Measurements from ENCODE around the gene CFAP97D1. TPM values are rescaled to one million over a fixed set of nuclear protein-coding genes. Genes with fewer than 3 reads are reported as not detected.

Gene CFAP97D1
- total and polyA plus RNA-seq, 2 experiments from 2014 or later = 0.07 to 0.10 TPM

DNA sequence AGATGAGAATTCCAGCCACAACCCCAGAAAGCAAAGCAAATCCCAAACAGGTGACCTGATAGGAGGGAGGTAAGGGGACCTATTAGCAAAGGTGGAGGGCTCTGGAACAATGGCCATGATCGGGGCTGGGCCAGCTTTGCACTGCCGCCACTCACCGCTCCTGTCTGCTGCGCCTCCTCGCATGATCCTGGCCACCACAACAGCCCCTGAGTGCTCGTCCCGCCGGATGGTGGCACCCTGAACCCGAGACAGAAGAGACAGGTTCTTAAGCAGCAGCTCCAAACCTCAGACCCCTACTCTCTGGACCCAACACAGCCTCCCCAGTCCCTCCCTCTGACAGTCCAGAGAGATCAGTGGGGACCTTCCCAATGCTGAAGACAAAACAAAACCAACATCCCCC, 47.4 kb downstream of the CFAP97D1 start:
- H3K4me3 ChIP-seq = no peak overlapping the region
- H3K79me2 ChIP-seq (replicated peaks; ENCODE audit: insufficient read depth) = no peaks in the 10 kb centered on the region
- Mint-ChIP-seq H3K36me3 (ENCODE audit: low read depth) (peaks cover 7% of the 10 kb centered on the region; the same call in 2 of the 3 replicates), H3K4me3 (no peak overlapping the region), H3K9me3 (no peaks in the 10 kb centered on the region), H3K27me3 (ENCODE audit: insufficient read depth, low read depth, poor library complexity) (peaks cover 13% of the 10 kb centered on the region), H3K27ac (no peak overlapping the region), H3K4me1 (peaks cover 18% of the 10 kb centered on the region)
- no peak for TF ChIP-seq POLR2AphosphoS5 (IDR thresholded peaks at IDR 0.05; ENCODE audit: low read depth)
- TF ChIP-seq, protein P1, sequence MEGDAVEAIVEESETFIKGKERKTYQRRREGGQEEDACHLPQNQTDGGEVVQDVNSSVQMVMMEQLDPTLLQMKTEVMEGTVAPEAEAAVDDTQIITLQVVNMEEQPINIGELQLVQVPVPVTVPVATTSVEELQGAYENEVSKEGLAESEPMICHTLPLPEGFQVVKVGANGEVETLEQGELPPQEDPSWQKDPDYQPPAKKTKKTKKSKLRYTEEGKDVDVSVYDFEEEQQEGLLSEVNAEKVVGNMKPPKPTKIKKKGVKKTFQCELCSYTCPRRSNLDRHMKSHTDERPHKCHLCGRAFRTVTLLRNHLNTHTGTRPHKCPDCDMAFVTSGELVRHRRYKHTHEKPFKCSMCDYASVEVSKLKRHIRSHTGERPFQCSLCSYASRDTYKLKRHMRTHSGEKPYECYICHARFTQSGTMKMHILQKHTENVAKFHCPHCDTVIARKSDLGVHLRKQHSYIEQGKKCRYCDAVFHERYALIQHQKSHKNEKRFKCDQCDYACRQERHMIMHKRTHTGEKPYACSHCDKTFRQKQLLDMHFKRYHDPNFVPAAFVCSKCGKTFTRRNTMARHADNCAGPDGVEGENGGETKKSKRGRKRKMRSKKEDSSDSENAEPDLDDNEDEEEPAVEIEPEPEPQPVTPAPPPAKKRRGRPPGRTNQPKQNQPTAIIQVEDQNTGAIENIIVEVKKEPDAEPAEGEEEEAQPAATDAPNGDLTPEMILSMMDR (conservative IDR thresholded peaks at IDR 0.05; ENCODE audit: low read depth in 2 of 2) = 0 out of 4 replicates have a peak, but pooled peaks of 1 of the 2 experiments have one; percentile 3
- no peak overlapping the region for H2AFZ ChIP-seq
- no peaks in the 10 kb centered on the region for H3K36me3 ChIP-seq (ENCODE audit: insufficient read depth)
- H4K20me1 ChIP-seq (replicated peaks; ENCODE audit: insufficient read depth) = no peaks in the 10 kb centered on the region; the same call in 1 of the 2 replicates
- DNase-seq (ENCODE audit: low spot score) (no peak), ATAC-seq (no peak)
- no peak overlapping the region for H3K27ac ChIP-seq (ENCODE audit: low read depth)
- H3K4me2 ChIP-seq = no peak overlapping the region
- peaks cover 7% of the 10 kb centered on the region; the same call in 1 of the 2 replicates for H3K27me3 ChIP-seq (ENCODE audit: insufficient read depth)
- no peaks in the 10 kb centered on the region for H3K9me2 ChIP-seq (ENCODE audit: insufficient read depth)
- H3K4me1 ChIP-seq (ENCODE audit: insufficient read depth) = no peaks in the 10 kb centered on the region; the same call in none of the 2 replicates
- H3F3A ChIP-seq (replicated peaks; ENCODE audit: low read depth) = no peaks in the 10 kb centered on the region

DNA sequence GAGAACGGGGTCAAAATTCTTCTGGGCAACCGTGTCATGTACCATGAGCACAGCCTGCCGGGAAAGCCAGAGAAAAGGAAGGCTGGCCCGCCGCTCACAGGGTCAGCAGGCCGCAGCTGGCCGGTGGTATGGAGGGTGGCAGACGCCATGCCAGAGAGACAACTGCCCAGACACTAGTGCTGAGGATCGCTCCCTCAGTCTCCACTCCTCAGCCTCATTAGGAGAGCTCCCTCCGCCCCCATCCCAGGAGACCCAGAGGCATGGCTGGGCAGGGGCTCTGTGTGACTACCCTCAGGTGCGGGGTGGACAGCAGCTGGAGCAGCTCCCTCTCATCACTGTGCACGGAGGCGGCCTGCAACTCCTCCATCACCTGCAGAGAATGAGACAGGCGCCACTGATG, 49.5 kb downstream of the CFAP97D1 start:
- Mint-ChIP-seq H3K9me3 (peaks cover 13% of the 10 kb centered on the region; the same call in 2 of the 3 replicates), H3K27ac (no peak overlapping the region), H3K4me1 (peaks cover 23% of the 10 kb centered on the region), H3K4me3 (no peak overlapping the region), H3K36me3 (ENCODE audit: low read depth) (peaks cover 12% of the 10 kb centered on the region), H3K27me3 (ENCODE audit: insufficient read depth, low read depth, poor library complexity) (peaks cover 27% of the 10 kb centered on the region)
- H3K4me3 ChIP-seq = no peak overlapping the region
- no peak for DNase-seq (ENCODE audit: low spot score)
- H2AFZ ChIP-seq = no peak overlapping the region
- no peaks in the 10 kb centered on the region; the same call in 1 of the 2 replicates for H4K20me1 ChIP-seq (replicated peaks; ENCODE audit: insufficient read depth)
- H3K4me1 ChIP-seq (ENCODE audit: insufficient read depth) = peaks cover 6% of the 10 kb centered on the region
- H3K9me2 ChIP-seq (ENCODE audit: insufficient read depth) = no peaks in the 10 kb centered on the region
- H3F3A ChIP-seq (replicated peaks; ENCODE audit: low read depth) = 0 out of 2 replicates have a peak, but pooled peaks cover 4% of the 10 kb centered on the region
- peaks cover 23% of the 10 kb centered on the region for H3K27me3 ChIP-seq (ENCODE audit: insufficient read depth)
- H3K4me2 ChIP-seq = no peak overlapping the region
- ATAC-seq = no peak
- no peak overlapping the region for H3K27ac ChIP-seq (ENCODE audit: low read depth)
- no peaks in the 10 kb centered on the region for H3K79me2 ChIP-seq (replicated peaks; ENCODE audit: insufficient read depth)
- H3K36me3 ChIP-seq (ENCODE audit: insufficient read depth) = no peaks in the 10 kb centered on the region
- no peak for TF ChIP-seq CREB1 (CRISPR knock-in tag; IDR thresholded peaks at IDR 0.05; ENCODE audit: low read depth)
- no peak for TF ChIP-seq POLR2AphosphoS5 (IDR thresholded peaks at IDR 0.05; ENCODE audit: low read depth)
- TF ChIP-seq, protein P1 (conservative IDR thresholded peaks at IDR 0.05; ENCODE audit: low read depth in 2 of 2) = no peak
- TF ChIP-seq, protein P2, sequence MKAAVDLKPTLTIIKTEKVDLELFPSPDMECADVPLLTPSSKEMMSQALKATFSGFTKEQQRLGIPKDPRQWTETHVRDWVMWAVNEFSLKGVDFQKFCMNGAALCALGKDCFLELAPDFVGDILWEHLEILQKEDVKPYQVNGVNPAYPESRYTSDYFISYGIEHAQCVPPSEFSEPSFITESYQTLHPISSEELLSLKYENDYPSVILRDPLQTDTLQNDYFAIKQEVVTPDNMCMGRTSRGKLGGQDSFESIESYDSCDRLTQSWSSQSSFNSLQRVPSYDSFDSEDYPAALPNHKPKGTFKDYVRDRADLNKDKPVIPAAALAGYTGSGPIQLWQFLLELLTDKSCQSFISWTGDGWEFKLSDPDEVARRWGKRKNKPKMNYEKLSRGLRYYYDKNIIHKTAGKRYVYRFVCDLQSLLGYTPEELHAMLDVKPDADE (IDR thresholded peaks at IDR 0.05) = no peak
- TF ChIP-seq ZNF331 (CRISPR knock-in tag; IDR thresholded peaks at IDR 0.05; ENCODE audit: low read depth) = no peak
- TF ChIP-seq NANOG (IDR thresholded peaks at IDR 0.05; ENCODE audit: borderline replicate concordance) = no peak
- no peak for TF ChIP-seq JUNB (IDR thresholded peaks at IDR 0.05; ENCODE audit: unreplicated experiment)
- TF ChIP-seq ZNF114 (CRISPR knock-in tag; IDR thresholded peaks at IDR 0.05) = no peak
- no peak for TF ChIP-seq EZH2phosphoT487 (IDR thresholded peaks at IDR 0.05; ENCODE audit: unreplicated experiment)
- TF ChIP-seq, protein P3, sequence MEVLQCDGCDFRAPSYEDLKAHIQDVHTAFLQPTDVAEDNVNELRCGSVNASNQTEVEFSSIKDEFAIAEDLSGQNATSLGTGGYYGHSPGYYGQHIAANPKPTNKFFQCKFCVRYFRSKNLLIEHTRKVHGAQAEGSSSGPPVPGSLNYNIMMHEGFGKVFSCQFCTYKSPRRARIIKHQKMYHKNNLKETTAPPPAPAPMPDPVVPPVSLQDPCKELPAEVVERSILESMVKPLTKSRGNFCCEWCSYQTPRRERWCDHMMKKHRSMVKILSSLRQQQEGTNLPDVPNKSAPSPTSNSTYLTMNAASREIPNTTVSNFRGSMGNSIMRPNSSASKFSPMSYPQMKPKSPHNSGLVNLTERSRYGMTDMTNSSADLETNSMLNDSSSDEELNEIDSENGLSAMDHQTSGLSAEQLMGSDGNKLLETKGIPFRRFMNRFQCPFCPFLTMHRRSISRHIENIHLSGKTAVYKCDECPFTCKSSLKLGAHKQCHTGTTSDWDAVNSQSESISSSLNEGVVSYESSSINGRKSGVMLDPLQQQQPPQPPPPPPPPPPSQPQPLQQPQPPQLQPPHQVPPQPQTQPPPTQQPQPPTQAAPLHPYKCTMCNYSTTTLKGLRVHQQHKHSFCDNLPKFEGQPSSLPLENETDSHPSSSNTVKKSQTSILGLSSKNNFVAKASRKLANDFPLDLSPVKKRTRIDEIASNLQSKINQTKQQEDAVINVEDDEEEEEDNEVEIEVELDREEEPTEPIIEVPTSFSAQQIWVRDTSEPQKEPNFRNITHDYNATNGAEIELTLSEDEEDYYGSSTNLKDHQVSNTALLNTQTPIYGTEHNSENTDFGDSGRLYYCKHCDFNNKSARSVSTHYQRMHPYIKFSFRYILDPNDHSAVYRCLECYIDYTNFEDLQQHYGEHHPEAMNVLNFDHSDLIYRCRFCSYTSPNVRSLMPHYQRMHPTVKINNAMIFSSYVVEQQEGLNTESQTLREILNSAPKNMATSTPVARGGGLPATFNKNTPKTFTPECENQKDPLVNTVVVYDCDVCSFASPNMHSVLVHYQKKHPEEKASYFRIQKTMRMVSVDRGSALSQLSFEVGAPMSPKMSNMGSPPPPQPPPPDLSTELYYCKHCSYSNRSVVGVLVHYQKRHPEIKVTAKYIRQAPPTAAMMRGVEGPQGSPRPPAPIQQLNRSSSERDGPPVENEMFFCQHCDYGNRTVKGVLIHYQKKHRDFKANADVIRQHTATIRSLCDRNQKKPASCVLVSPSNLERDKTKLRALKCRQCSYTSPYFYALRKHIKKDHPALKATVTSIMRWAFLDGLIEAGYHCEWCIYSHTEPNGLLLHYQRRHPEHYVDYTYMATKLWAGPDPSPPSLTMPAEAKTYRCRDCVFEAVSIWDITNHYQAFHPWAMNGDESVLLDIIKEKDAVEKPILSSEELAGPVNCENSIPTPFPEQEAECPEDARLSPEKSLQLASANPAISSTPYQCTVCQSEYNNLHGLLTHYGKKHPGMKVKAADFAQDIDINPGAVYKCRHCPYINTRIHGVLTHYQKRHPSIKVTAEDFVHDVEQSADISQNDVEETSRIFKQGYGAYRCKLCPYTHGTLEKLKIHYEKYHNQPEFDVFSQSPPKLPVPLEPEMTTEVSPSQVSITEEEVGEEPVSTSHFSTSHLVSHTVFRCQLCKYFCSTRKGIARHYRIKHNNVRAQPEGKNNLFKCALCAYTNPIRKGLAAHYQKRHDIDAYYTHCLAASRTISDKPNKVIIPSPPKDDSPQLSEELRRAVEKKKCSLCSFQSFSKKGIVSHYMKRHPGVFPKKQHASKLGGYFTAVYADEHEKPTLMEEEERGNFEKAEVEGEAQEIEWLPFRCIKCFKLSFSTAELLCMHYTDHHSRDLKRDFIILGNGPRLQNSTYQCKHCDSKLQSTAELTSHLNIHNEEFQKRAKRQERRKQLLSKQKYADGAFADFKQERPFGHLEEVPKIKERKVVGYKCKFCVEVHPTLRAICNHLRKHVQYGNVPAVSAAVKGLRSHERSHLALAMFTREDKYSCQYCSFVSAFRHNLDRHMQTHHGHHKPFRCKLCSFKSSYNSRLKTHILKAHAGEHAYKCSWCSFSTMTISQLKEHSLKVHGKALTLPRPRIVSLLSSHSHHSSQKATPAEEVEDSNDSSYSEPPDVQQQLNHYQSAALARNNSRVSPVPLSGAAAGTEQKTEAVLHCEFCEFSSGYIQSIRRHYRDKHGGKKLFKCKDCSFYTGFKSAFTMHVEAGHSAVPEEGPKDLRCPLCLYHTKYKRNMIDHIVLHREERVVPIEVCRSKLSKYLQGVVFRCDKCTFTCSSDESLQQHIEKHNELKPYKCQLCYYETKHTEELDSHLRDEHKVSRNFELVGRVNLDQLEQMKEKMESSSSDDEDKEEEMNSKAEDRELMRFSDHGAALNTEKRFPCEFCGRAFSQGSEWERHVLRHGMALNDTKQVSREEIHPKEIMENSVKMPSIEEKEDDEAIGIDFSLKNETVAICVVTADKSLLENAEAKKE (CRISPR knock-in tag; IDR thresholded peaks at IDR 0.05) = no peak

Measured in GM23338 (cell line).